HG02571 (cell line): ENCODE data around the gene SLC25A30.

Source experiments
- ATAC-seq: cut with Tn5 transposase; IDR thresholded peaks from one replicate; pipeline ENCODE4 v1.9.1; 2021; ENCODE audit warnings: mild to moderate bottlenecking, moderate library complexity; ENCODE audit not compliant: unreplicated experiment

SLC25A30 gene

GRCh38 chr13:45417790-45418534 lies at the start of gene SLC25A30:
SLC25A30 (minus strand) TSS chr13:45418373; CDS start chr13:45411425, 6,948 bp downstream.
- ATAC-seq = peak; percentile 93

GRCh38 chr13:45466359-45466758 lies 48.2 kb upstream of the SLC25A30 start:
- ATAC-seq = no peak

- ATAC-seq = peak; percentile 92
Measured at GRCh38 chr13:45464687-45465453, 46.7 kb upstream of the SLC25A30 start, which contains the start of gene COG3. COG3 (plus strand) TSS chr13:45464939; CDS start chr13:45465037, 98 bp downstream.

- no peak for ATAC-seq
Measured at GRCh38 chr13:45464141-45464686, 46.0 kb upstream of the SLC25A30 start.

- no peak for ATAC-seq
Measured at GRCh38 chr13:45456196-45456972, 38.2 kb upstream of the SLC25A30 start.

- ATAC-seq = no peak
Measured at GRCh38 chr13:45454204-45454603, 36.0 kb upstream of the SLC25A30 start.

- ATAC-seq = no peak
Measured at GRCh38 chr13:45451282-45451681, 33.1 kb upstream of the SLC25A30 start.

GRCh38 chr13:45448965-45449559 lies 30.9 kb upstream of the SLC25A30 start:
- ATAC-seq = no peak

GRCh38 chr13:45447050-45447661 lies 29.0 kb upstream of the SLC25A30 start:
- no peak for ATAC-seq

- no peak for ATAC-seq
Measured at GRCh38 chr13:45446181-45446580, 28.0 kb upstream of the SLC25A30 start.

GRCh38 chr13:45445053-45445452 lies 26.9 kb upstream of the SLC25A30 start:
- no peak for ATAC-seq

- ATAC-seq = no peak
Measured at GRCh38 chr13:45441633-45442032, 23.5 kb upstream of the SLC25A30 start.

GRCh38 chr13:45439781-45440462 lies 21.7 kb upstream of the SLC25A30 start:
- ATAC-seq = no peak

GRCh38 chr13:45439008-45439407 lies 20.8 kb upstream of the SLC25A30 start:
- no peak for ATAC-seq

GRCh38 chr13:45437947-45438346 lies 19.8 kb upstream of the SLC25A30 start:
- no peak for ATAC-seq

GRCh38 chr13:45436953-45437352 lies 18.8 kb upstream of the SLC25A30 start:
- no peak for ATAC-seq

- ATAC-seq = no peak
Measured at GRCh38 chr13:45436332-45436731, 18.2 kb upstream of the SLC25A30 start.

GRCh38 chr13:45434556-45435371 lies 16.6 kb upstream of the SLC25A30 start:
- ATAC-seq = no peak

GRCh38 chr13:45433381-45433790 lies 15.2 kb upstream of the SLC25A30 start:
- ATAC-seq = no peak
